B cell (primary cell): ENCODE measurements around the gene MIF. TPM values are rescaled to one million over a fixed set of nuclear protein-coding genes. Genes with fewer than 3 reads are reported as not detected.

ENCODE experiments used
- ATAC-seq: fragments of 200-7000 bp; cut with Tn5 transposase; one replicate; pipeline ENCODE4 v1.10.0; 2021; ENCODE audit warnings: low read depth, mild to moderate bottlenecking, moderate number of reproducible peaks, moderate library complexity
- CTCF ChIA-PET: fragments of 350-600 bp; sonication (Branson Sonifier 250); formaldehyde crosslinking; loops from one replicate; lab custom pipeline; 2021; ENCODE audit warnings: antibody characterized with exemption, inconsistent platforms; lab: Charles Lee
- POLR2A ChIA-PET: fragments of 350-600 bp; sonication (Branson Sonifier 250); formaldehyde crosslinking; loops from one replicate; lab custom pipeline; 2021; ENCODE audit warnings: antibody characterized with exemption; lab: Charles Lee
- DNase-seq: peaks from one replicate; pipeline ENCODE4 v3.0.0; 2013
- H2AFZ ChIP-seq: 2 replicates; pipeline ENCODE4 v1.6.1; 2012; ENCODE audit warnings: mild to moderate bottlenecking, low read depth, low read length; ENCODE audit not compliant: insufficient read depth, poor library complexity, severe bottlenecking
- H3K27ac ChIP-seq, 2 donors: 1 replicate in 1 of 2; 2 replicates in 1 of 2; pipeline ENCODE4 v1.5.1; 2012 to 2013; ENCODE audit warnings: low read length in 2 of 2, mild to moderate bottlenecking in 2 of 2, moderate library complexity in 1 of 2
- H3K27me3 ChIP-seq, 4 experiments: fragments of 200-600 bp in 1 of 4; sonication (generic) in 1 of 4; replicated peaks in 1 of 4; 1 replicate in 2 of 4; 2 replicates in 2 of 4; pipeline versions ENCODE4 v1.6.1 to v1.7.0; 2013 to 2016; ENCODE audit warnings: low read length in 3 of 4, mild to moderate bottlenecking in 2 of 4, mixed read lengths in 1 of 4, moderate library complexity in 1 of 4; ENCODE audit not compliant: insufficient read depth in 4 of 4, control insufficient read depth in 3 of 4; ENCODE audit errors: control extremely low read depth in 1 of 4
- H3K36me3 ChIP-seq, 2 experiments: replicated peaks in 1 of 2; 1 replicate in 1 of 2; 2 replicates in 1 of 2; pipeline versions ENCODE4 v1.6.1 to v1.7.1; 2013; ENCODE audit warnings: low read length in 1 of 2; ENCODE audit not compliant: insufficient read depth in 2 of 2, control insufficient read depth in 1 of 2; ENCODE audit errors: control extremely low read depth in 1 of 2, extremely low read depth in 1 of 2
- H3K4me1 ChIP-seq, 2 donors: fragments of 200-600 bp in 1 of 2; sonication (generic) in 1 of 2; 1 replicate in 1 of 2; 2 replicates in 1 of 2; pipeline versions ENCODE4 v1.5.1 to v1.6.1; 2013 to 2017; ENCODE audit warnings: low read length in 2 of 2; ENCODE audit not compliant: control insufficient read depth in 2 of 2, insufficient read depth in 2 of 2
- H3K4me2 ChIP-seq: replicated peaks from 2 replicates; pipeline ENCODE3; 2012; ENCODE audit warnings: mild to moderate bottlenecking, low read depth, low read length; ENCODE audit not compliant: poor library complexity, severe bottlenecking
- H3K4me3 ChIP-seq, 5 experiments: fragments of 200-600 bp in 1 of 5; sonication (generic) in 1 of 5; 1 replicate in 3 of 5; 2 replicates in 2 of 5; pipeline versions ENCODE4 v1.5.1 to v1.7.0; 2011 to 2016; ENCODE audit warnings: low read length in 4 of 5, mild to moderate bottlenecking in 4 of 5, low read depth in 2 of 5, control low read depth in 1 of 5, moderate library complexity in 1 of 5; ENCODE audit not compliant: insufficient read depth in 1 of 5; ENCODE audit errors: control extremely low read depth in 1 of 5, extremely low read depth in 1 of 5
- H3K79me2 ChIP-seq: fragments of 200-600 bp; sonication (generic); one replicate; pipeline ENCODE4 v1.6.0; 2016; ENCODE audit warnings: low read length; ENCODE audit not compliant: control insufficient read depth, insufficient read depth
- H3K9ac ChIP-seq: fragments of 200-600 bp; sonication (generic); 2 replicates; pipeline ENCODE4 v1.6.1; 2017; ENCODE audit warnings: mild to moderate bottlenecking, low read length, moderate library complexity
- H3K9me3 ChIP-seq, 3 donors: one replicate each; pipeline versions ENCODE4 v1.6.1 to v1.7.1; 2013; ENCODE audit warnings: low read length in 2 of 3; ENCODE audit not compliant: control insufficient read depth in 2 of 3, insufficient read depth in 1 of 3; ENCODE audit errors: control extremely low read depth in 1 of 3
- H4K20me1 ChIP-seq: 2 replicates; pipeline ENCODE4 v1.6.0; 2012; ENCODE audit warnings: mild to moderate bottlenecking, low read length; ENCODE audit not compliant: insufficient read depth, control insufficient read depth, poor library complexity, severe bottlenecking
- H3K27ac Mint-ChIP-seq: one replicate; pipeline ENCODE4 v1.8.0; 2021; ENCODE audit warnings: mixed read lengths
- H3K27me3 Mint-ChIP-seq: one replicate; pipeline ENCODE4 v1.8.0; 2021; ENCODE audit warnings: mixed read lengths
- H3K4me1 Mint-ChIP-seq: one replicate; pipeline ENCODE4 v1.8.0; 2021; ENCODE audit warnings: mixed read lengths
- H3K4me3 Mint-ChIP-seq: one replicate; pipeline ENCODE4 v1.8.0; 2021; ENCODE audit warnings: mixed read lengths
- H3K9me3 Mint-ChIP-seq: one replicate; pipeline ENCODE4 v1.8.0; 2022; ENCODE audit warnings: mixed read lengths; ENCODE audit not compliant: insufficient read depth
- EZH2 ChIP-seq: IDR thresholded peaks from 2 replicates; pipeline ENCODE4 v1.6.1; 2012; ENCODE audit warnings: borderline replicate concordance, low read depth, mild to moderate bottlenecking, moderate library complexity, low read length; ENCODE audit not compliant: insufficient read depth, poor library complexity, severe bottlenecking
- WGBS: methylation state at CpG from one replicate; pipeline ENCODE4 v1.1.5; 2013; ENCODE audit warnings: missing lambda C conversion rate; ENCODE audit not compliant: insufficient coverage; 5-methylcytosine and 5-hydroxymethylcytosine counted together
- intact Hi-C: fragments of 100-400 bp; cut with micrococcal nuclease; formaldehyde crosslinking; loops from one replicate; pipeline ENCODE4 v1.10.0; 2022
- polyA plus RNA-seq: library from polyadenylated mRNA; depleted of rRNA; stranded (reverse); fragments of >200 nt; gene quantifications from 2 replicates; pipeline ENCODE4 v1.2.3, GENCODE V29; 2012
- total RNA-seq, 2 donors: library from RNA; stranded (reverse); fragments of 120-200 nt in 1 of 2; gene quantifications; 1 replicate in 1 of 2; 2 replicates in 1 of 2; pipeline versions ENCODE4 v1.2.3 to v1.2.4, GENCODE V29; 2013 to 2022
- TF ChIP-seq, protein P1 (sequence below): fragments of 200-600 bp; IDR thresholded peaks from one replicate; pipeline ENCODE4 v1.8.0; 2022; ENCODE audit warnings: antibody characterized with exemption, mild to moderate bottlenecking

Gene MIF
- total and polyA plus RNA-seq, 2 donors (not counting 1 experiment from before 2014, with no cell fraction given) = 143 to 272 TPM

DNA sequence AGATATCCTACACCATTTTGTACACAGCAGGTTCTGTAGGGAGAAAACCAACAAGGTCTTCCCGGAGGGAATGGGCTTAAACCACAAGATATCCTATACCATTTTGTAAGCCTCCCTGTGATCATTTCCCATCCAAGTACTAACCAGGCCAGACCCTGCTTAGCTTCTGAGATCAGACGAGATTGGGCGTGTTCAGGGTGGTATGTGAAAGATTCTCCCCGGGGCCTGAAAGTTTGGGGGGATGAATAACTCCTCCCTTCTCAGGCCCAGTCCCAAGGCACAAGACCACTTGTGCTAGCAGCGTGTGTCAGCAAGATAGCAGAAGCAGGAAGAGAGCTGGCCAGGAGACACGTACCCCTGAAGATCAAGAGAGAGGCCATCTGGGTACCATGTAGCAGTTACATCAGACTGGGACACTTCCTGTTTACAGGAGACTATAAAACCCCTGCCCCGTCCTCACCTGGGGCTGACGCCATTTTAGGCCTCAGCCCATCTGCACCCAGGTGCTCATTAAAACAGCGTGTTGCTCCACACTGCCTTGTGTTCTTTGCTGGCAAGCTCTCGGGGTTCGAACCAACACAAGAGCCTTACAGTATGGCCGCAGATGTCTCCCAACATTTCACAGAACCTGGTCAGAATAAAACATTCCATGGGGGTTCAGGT is 17.3 kb downstream of the MIF start:
- Histone ChIP-seq H3K9me3 (no peaks in the 10 kb centered on the region), H2AFZ (no peak overlapping the region), H4K20me1 (no peaks in the 10 kb centered on the region), H3K9ac (no peak overlapping the region), H3K36me3 (no peaks in the 10 kb centered on the region), H3K27me3 (peaks cover 0 to 4% (median 0%) of the 10 kb centered on the region in 4 experiments), H3K4me3 (no peak overlapping the region), H3K4me2 (no peak overlapping the region), H3K27ac (no peak overlapping the region), H3K79me2 (peaks cover 17% of the 10 kb centered on the region), H3K4me1 (peaks cover 21 to 24% of the 10 kb centered on the region in 2 donors)
- POLR2A ChIA-PET = interaction anchor here (0.6 to 2.6 kb wide), 2 partner anchors 9 to 17 kb away, joined by 4 to 22 read pairs; partner anchors contain the start of gene MIF
- intact Hi-C loops = loop anchor here (5.0 kb wide), 3 partner anchors 54 to 646 kb away; partner anchors contain the start of genes GUCD1, SLC2A11, SMARCB1 and SNRPD3
- TF ChIP-seq, protein P1, sequence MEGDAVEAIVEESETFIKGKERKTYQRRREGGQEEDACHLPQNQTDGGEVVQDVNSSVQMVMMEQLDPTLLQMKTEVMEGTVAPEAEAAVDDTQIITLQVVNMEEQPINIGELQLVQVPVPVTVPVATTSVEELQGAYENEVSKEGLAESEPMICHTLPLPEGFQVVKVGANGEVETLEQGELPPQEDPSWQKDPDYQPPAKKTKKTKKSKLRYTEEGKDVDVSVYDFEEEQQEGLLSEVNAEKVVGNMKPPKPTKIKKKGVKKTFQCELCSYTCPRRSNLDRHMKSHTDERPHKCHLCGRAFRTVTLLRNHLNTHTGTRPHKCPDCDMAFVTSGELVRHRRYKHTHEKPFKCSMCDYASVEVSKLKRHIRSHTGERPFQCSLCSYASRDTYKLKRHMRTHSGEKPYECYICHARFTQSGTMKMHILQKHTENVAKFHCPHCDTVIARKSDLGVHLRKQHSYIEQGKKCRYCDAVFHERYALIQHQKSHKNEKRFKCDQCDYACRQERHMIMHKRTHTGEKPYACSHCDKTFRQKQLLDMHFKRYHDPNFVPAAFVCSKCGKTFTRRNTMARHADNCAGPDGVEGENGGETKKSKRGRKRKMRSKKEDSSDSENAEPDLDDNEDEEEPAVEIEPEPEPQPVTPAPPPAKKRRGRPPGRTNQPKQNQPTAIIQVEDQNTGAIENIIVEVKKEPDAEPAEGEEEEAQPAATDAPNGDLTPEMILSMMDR = no peak
- no peak for TF ChIP-seq EZH2
- Mint-ChIP-seq H3K4me1 (peaks cover 31% of the 10 kb centered on the region), H3K9me3 (no peaks in the 10 kb centered on the region), H3K27ac (no peak overlapping the region), H3K27me3 (no peaks in the 10 kb centered on the region), H3K4me3 (no peak overlapping the region)
- CTCF ChIA-PET = interaction anchor here (0.8 to 3.4 kb wide), 3 partner anchors 8 to 62 kb away, joined by 3 to 25 read pairs (median 4); partner anchors contain the start of gene MIF
- WGBS = 87% methylated on average over 9 of the region's 12 CpGs
- DNase-seq = no peak
- ATAC-seq = no peak
